NCI-H2107 treated with DMSO at 0.1 percent for 48 hours (cell line): ENCODE results near the gene GPSM3.
"Not testable (repeated sequence)": the region's sequence is repeated elsewhere in the genome, so short reads cannot be mapped to it uniquely, and the experiment has no call there.

Source experiments
- DNase-seq: peaks from one replicate; lab custom pipeline; 2025; ENCODE audit not compliant: unreplicated experiment; lab: John Stamatoyannopoulos, UW

The GPSM3 gene

GRCh38 chr6:32152769-32153563 is 39.5 kb downstream of the GPSM3 start:
- no peak for DNase-seq

GRCh38 chr6:32151863-32152768 is 40.3 kb downstream of the GPSM3 start, which contains the start of gene PRRT1:
TSS of gene PRRT1 (minus strand) at chr6:32151939. CDS start at chr6:32151827, 112 bp downstream.
- DNase-seq = no peak

GRCh38 chr6:32151181-32151862 is 41.1 kb downstream of the GPSM3 start:
- DNase-seq = no peak

- no peak for DNase-seq
Observed at GRCh38 chr6:32149932-32150870, 42.2 kb downstream of the GPSM3 start.

GRCh38 chr6:32149092-32149755 is 43.2 kb downstream of the GPSM3 start:
- no peak for DNase-seq

- DNase-seq = no peak
Observed at GRCh38 chr6:32148289-32149091, 44.0 kb downstream of the GPSM3 start.

GRCh38 chr6:32147401-32148132 is 44.9 kb downstream of the GPSM3 start:
- DNase-seq = no peak

GRCh38 chr6:32146687-32147086 is 45.8 kb downstream of the GPSM3 start:
- DNase-seq = no peak

- no peak for DNase-seq
Observed at GRCh38 chr6:32146287-32146686, 46.2 kb downstream of the GPSM3 start.

GRCh38 chr6:32144238-32144637 is 48.2 kb downstream of the GPSM3 start:
- not testable (repeated sequence) for DNase-seq
